Activated CD8-positive, alpha-beta memory T cell treated with anti-CD3 and anti-CD28 coated beads, Interleukin-2, amount 50 U/mL, for 48 hours (primary cell): ENCODE results near the gene SPART.
A peak's percentile ranks its signal among the peaks of the same experiment; 100 is the strongest.

ENCODE experiments used
- DNase-seq: peaks from one replicate; pipeline ENCODE4 v3.0.0-alpha.2; 2020

SPART gene

GRCh38 chr13:36346222-36347083 lies at the start of gene SPART:
SPART (minus strand) TSS chr13:36346394; CDS start chr13:36335830, 10,564 bp downstream.
- DNase-seq, result peak; percentile 90

GRCh38 chr13:36395280-36395679 lies 49.1 kb upstream of the SPART start:
- no peak for DNase-seq

- DNase-seq, result no peak
Observed at GRCh38 chr13:36385489-36385888, 39.3 kb upstream of the SPART start.

- DNase-seq, result no peak
Observed at GRCh38 chr13:36382030-36382429, 35.8 kb upstream of the SPART start.

- no peak for DNase-seq
Observed at GRCh38 chr13:36377826-36378468, 31.8 kb upstream of the SPART start.

GRCh38 chr13:36374063-36374462 lies 27.9 kb upstream of the SPART start:
- no peak for DNase-seq

GRCh38 chr13:36371185-36371584 lies 25.0 kb upstream of the SPART start:
- DNase-seq, result no peak

- DNase-seq, result no peak
Observed at GRCh38 chr13:36370108-36370429, 23.9 kb upstream of the SPART start.

GRCh38 chr13:36369268-36370107 lies 23.3 kb upstream of the SPART start:
- DNase-seq, result no peak

- DNase-seq, result no peak
Observed at GRCh38 chr13:36366031-36366430, 19.8 kb upstream of the SPART start.

GRCh38 chr13:36363366-36363863 lies 17.2 kb upstream of the SPART start:
- DNase-seq, result no peak

- DNase-seq, result no peak
Observed at GRCh38 chr13:36362914-36363313, 16.7 kb upstream of the SPART start.

- no peak for DNase-seq
Observed at GRCh38 chr13:36362251-36362650, 16.1 kb upstream of the SPART start.

GRCh38 chr13:36360903-36361302 lies 14.7 kb upstream of the SPART start:
- no peak for DNase-seq

GRCh38 chr13:36359301-36359950 lies 13.2 kb upstream of the SPART start:
- no peak for DNase-seq

GRCh38 chr13:36358175-36358718 lies 12.1 kb upstream of the SPART start:
- no peak for DNase-seq

- no peak for DNase-seq
Observed at GRCh38 chr13:36357692-36358091, 11.5 kb upstream of the SPART start.

- DNase-seq, result no peak
Observed at GRCh38 chr13:36357231-36357630, 11.0 kb upstream of the SPART start.

- DNase-seq, result no peak
Observed at GRCh38 chr13:36356058-36356457, 9.9 kb upstream of the SPART start.

GRCh38 chr13:36355632-36356031 lies 9.4 kb upstream of the SPART start:
- no peak for DNase-seq

GRCh38 chr13:36354842-36355623 lies 8.8 kb upstream of the SPART start:
- DNase-seq, result no peak

GRCh38 chr13:36353001-36353400 lies 6.8 kb upstream of the SPART start:
- no peak for DNase-seq
